ENCODE results near the gene SCUBE1. TPM values are rescaled to one million over a fixed set of nuclear protein-coding genes. Genes with fewer than 3 reads are reported as not detected.

Gene SCUBE1
- total RNA-seq, 2 experiments from 2014 or later, result 0.03 TPM; not detected in 1

DNA sequence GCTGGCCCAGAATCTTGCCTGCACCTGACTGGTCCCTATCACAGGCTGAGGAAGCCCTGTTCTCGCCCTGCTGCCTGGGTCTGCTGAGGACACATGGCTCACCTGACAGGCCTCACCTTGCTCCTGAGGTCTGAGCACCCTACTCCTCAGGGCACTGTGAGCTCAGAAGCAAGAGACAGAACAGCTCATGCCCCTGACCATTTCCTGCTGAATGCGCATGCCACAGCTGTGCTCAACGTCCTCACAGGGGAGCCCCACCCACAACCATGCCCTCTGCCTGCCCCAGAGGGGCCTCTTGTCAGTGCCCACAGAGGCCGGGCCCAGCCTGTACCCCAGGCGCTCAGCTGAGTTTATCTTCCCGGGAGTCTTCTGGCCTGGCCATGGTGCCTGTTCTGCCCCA is 194.6 kb downstream of the SCUBE1 start:
- Mint-ChIP-seq H3K9me3 (ENCODE audit: insufficient read depth) (no peaks in the 10 kb centered on the region), H3K4me3 (no peak overlapping the region), H3K27me3 (ENCODE audit: low read depth) (no peaks in the 10 kb centered on the region), H3K36me3 (ENCODE audit: low read depth) (no peaks in the 10 kb centered on the region), H3K27ac (peak overlapping the region; percentile 52), H3K4me1 (ENCODE audit: low read depth) (peaks cover 41% of the 10 kb centered on the region)
- POLR2A ChIA-PET, result interaction anchor here (0.6 kb wide), 1 partner anchor 493 kb away, joined by 4 read pairs; no protein-coding TSS in a partner anchor
- CTCF ChIA-PET, result interaction anchor here (1.3 kb wide), 1 partner anchor 39 kb away, joined by 4 read pairs; no protein-coding TSS in a partner anchor
- DNase-seq (peak; percentile 27), ATAC-seq (no peak)

DNA sequence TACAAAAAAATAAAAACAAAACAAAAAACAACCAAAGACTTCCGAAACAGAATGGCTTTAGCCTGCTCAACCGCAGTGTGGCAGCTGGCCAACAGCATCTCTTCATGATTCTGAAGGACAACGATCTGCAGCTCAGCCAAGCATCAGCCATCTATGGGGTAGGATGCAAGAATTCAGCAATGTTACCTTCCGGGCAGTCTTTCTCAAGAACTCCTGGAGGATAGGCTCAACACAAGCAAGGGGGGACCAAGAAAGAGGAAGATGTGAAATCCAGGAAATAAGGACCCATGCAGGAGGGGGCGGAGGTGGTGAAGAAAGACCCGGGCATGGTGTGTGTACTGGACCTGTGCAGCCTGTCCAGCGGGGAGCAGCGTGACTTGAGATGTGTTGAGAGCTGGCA is 195.4 kb downstream of the SCUBE1 start:
- Mint-ChIP-seq H3K27ac (no peak overlapping the region), H3K4me1 (ENCODE audit: low read depth) (peaks cover 43% of the 10 kb centered on the region), H3K4me3 (peak overlapping the region; percentile 12), H3K9me3 (ENCODE audit: insufficient read depth) (no peaks in the 10 kb centered on the region), H3K36me3 (ENCODE audit: low read depth) (peaks cover 3% of the 10 kb centered on the region), H3K27me3 (ENCODE audit: low read depth) (no peaks in the 10 kb centered on the region)
- ATAC-seq (no peak), DNase-seq (no peak)
- CTCF ChIA-PET, result interaction anchor here (0.6 to 1.3 kb wide), 3 partner anchors 9 to 527 kb away, joined by 3 to 4 read pairs (median 3); no protein-coding TSS in a partner anchor
- POLR2A ChIA-PET, result no interaction called here

Other genes with a start within 250 kb of the SCUBE1 start
- gene BIK, start 232.6 kb downstream of the SCUBE1 start, total RNA-seq, result 1 to 10 TPM; 1.7 to 2.0 TPM
- gene MCAT, start 200.0 kb downstream of the SCUBE1 start, total RNA-seq, result 10 to 100 TPM; 10.9 to 11.6 TPM
- 10 to 100 TPM; 90.0 to 91.8 TPM for gene TSPO, start 191.8 kb downstream of the SCUBE1 start, total RNA-seq
- 10 to 100 TPM; 49.3 to 52.9 TPM for gene TTLL12, start 156.2 kb downstream of the SCUBE1 start, total RNA-seq
- not detected for gene MPPED1, start 68.6 kb upstream of the SCUBE1 start, total RNA-seq